Astrocyte (in vitro differentiated cells and primary cell): Measurements from ENCODE around the gene FOXO6. TPM values are rescaled to one million over a fixed set of nuclear protein-coding genes. Genes with fewer than 3 reads are reported as not detected.
A peak's percentile ranks its signal among the peaks of the same experiment; 100 is the strongest.

Experiments used
- DNase-seq: peaks from one replicate; pipeline ENCODE4 v3.0.0-alpha.2; 2010; ENCODE audit warnings: low read depth
- FAIRE-seq: peaks from 2 replicates; lab custom pipeline; 2011; peaks lifted over from hg19 to GRCh38; lab: Jason Lieb, UNC
- H2AFZ ChIP-seq: 2 replicates; pipeline ENCODE4 v1.6.0; 2012; ENCODE audit warnings: low read depth, low read length, inconsistent platforms
- H3K27ac ChIP-seq: 2 replicates; pipeline ENCODE4 v1.5.1; 2011; ENCODE audit warnings: low read depth, low read length, inconsistent platforms
- H3K27me3 ChIP-seq: 2 replicates; pipeline ENCODE4 v1.6.0; 2011; ENCODE audit warnings: low read length, inconsistent platforms; ENCODE audit not compliant: insufficient read depth
- H3K36me3 ChIP-seq: 2 replicates; pipeline ENCODE4 v1.5.1; 2011; ENCODE audit warnings: low read length, inconsistent platforms; ENCODE audit not compliant: insufficient read depth
- H3K4me1 ChIP-seq: 2 replicates; pipeline ENCODE4 v1.5.1; 2011; ENCODE audit warnings: low read length, inconsistent platforms; ENCODE audit not compliant: insufficient read depth
- H3K4me2 ChIP-seq: 2 replicates; pipeline ENCODE4 v1.6.0; 2012; ENCODE audit warnings: low read length, inconsistent platforms
- H3K4me3 ChIP-seq: 2 replicates; pipeline ENCODE4 v1.5.1; 2011; ENCODE audit warnings: low read depth, mild to moderate bottlenecking, low read length, inconsistent platforms; ENCODE audit not compliant: insufficient read depth
- H3K79me2 ChIP-seq: 2 replicates; pipeline ENCODE4 v1.6.0; 2012; ENCODE audit warnings: mild to moderate bottlenecking, low read length, inconsistent platforms; ENCODE audit not compliant: insufficient read depth
- H3K9ac ChIP-seq: 2 replicates; pipeline ENCODE4 v1.6.0; 2012; ENCODE audit warnings: mild to moderate bottlenecking, low read length, inconsistent platforms
- H3K9me3 ChIP-seq: 2 replicates; pipeline ENCODE4 v1.5.1; 2012; ENCODE audit warnings: low read depth, mild to moderate bottlenecking, low read length, inconsistent platforms; ENCODE audit not compliant: insufficient read depth
- H4K20me1 ChIP-seq: 2 replicates; pipeline ENCODE4 v1.6.0; 2012; ENCODE audit warnings: low read length, inconsistent platforms; ENCODE audit not compliant: insufficient read depth
- H3K27ac Mint-ChIP-seq: one replicate; pipeline ENCODE4 v1.8.0; 2021; ENCODE audit warnings: mild to moderate bottlenecking, mixed read lengths; ENCODE audit not compliant: unreplicated experiment
- H3K27me3 Mint-ChIP-seq: one replicate; pipeline ENCODE4 v1.8.0; 2021; ENCODE audit warnings: low read depth, mixed read lengths; ENCODE audit not compliant: unreplicated experiment
- H3K36me3 Mint-ChIP-seq: one replicate; pipeline ENCODE4 v1.8.0; 2021; ENCODE audit warnings: low read depth, mixed read lengths; ENCODE audit not compliant: unreplicated experiment
- H3K4me1 Mint-ChIP-seq: one replicate; pipeline ENCODE4 v1.8.0; 2021; ENCODE audit warnings: low read depth, mixed read lengths; ENCODE audit not compliant: unreplicated experiment
- H3K4me3 Mint-ChIP-seq: one replicate; pipeline ENCODE4 v1.8.0; 2021; ENCODE audit warnings: mild to moderate bottlenecking, moderate library complexity, mixed read lengths; ENCODE audit not compliant: unreplicated experiment
- H3K9me3 Mint-ChIP-seq: one replicate; pipeline ENCODE4 v1.8.0; 2021; ENCODE audit warnings: mild to moderate bottlenecking, mixed read lengths; ENCODE audit not compliant: unreplicated experiment
- EZH2 ChIP-seq: IDR thresholded peaks from 2 replicates; pipeline ENCODE4 v1.6.1; 2012; ENCODE audit warnings: mild to moderate bottlenecking, low read length, inconsistent platforms; ENCODE audit not compliant: insufficient read depth
- total RNA-seq: library from RNA; stranded (reverse); gene quantifications from 2 replicates; pipeline ENCODE4 v1.2.1, GENCODE V29; 2021
- TF ChIP-seq, protein P1 (sequence below): IDR thresholded peaks from 2 replicates; pipeline ENCODE4 v1.5.1; 2011; ENCODE audit warnings: low read depth, mild to moderate bottlenecking, inconsistent platforms, low read length, moderate library complexity; ENCODE audit not compliant: insufficient read depth

The FOXO6 gene
- total RNA-seq, 1 donor from 2014 or later = 1.2 TPM

GRCh38 chr1:41315146-41315822, 46.0 kb upstream of the FOXO6 start:
- H3K27ac Mint-ChIP-seq = peak overlapping the region; percentile 70
- H3K9me3 Mint-ChIP-seq = peaks cover 3% of the 10 kb centered on the region
- H3K4me1 Mint-ChIP-seq = peaks cover 29% of the 10 kb centered on the region
- Histone ChIP-seq H3K36me3 (no peaks in the 10 kb centered on the region), H4K20me1 (no peaks in the 10 kb centered on the region), H3K9me3 (no peaks in the 10 kb centered on the region), H3K4me2 (peak overlapping the region; percentile 40), H3K27me3 (no peaks in the 10 kb centered on the region), H3K27ac (no peak overlapping the region), H3K4me3 (no peak overlapping the region), H3K4me1 (peaks cover 8% of the 10 kb centered on the region), H3K9ac (no peak overlapping the region), H3K79me2 (no peaks in the 10 kb centered on the region), H2AFZ (no peak overlapping the region)
- H3K27me3 Mint-ChIP-seq = peaks cover 22% of the 10 kb centered on the region
- no peaks in the 10 kb centered on the region for H3K36me3 Mint-ChIP-seq
- FAIRE-seq (no peak), DNase-seq (peak; percentile 66)
- no peak overlapping the region for H3K4me3 Mint-ChIP-seq
- TF ChIP-seq, protein P1, sequence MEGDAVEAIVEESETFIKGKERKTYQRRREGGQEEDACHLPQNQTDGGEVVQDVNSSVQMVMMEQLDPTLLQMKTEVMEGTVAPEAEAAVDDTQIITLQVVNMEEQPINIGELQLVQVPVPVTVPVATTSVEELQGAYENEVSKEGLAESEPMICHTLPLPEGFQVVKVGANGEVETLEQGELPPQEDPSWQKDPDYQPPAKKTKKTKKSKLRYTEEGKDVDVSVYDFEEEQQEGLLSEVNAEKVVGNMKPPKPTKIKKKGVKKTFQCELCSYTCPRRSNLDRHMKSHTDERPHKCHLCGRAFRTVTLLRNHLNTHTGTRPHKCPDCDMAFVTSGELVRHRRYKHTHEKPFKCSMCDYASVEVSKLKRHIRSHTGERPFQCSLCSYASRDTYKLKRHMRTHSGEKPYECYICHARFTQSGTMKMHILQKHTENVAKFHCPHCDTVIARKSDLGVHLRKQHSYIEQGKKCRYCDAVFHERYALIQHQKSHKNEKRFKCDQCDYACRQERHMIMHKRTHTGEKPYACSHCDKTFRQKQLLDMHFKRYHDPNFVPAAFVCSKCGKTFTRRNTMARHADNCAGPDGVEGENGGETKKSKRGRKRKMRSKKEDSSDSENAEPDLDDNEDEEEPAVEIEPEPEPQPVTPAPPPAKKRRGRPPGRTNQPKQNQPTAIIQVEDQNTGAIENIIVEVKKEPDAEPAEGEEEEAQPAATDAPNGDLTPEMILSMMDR = no peak
- no peak for TF ChIP-seq EZH2

GRCh38 chr1:41315871-41316270, 45.4 kb upstream of the FOXO6 start:
- Histone ChIP-seq H3K36me3 (no peaks in the 10 kb centered on the region), H3K9ac (no peak overlapping the region), H3K27me3 (no peaks in the 10 kb centered on the region), H3K4me1 (peaks cover 8% of the 10 kb centered on the region), H2AFZ (no peak overlapping the region), H3K27ac (no peak overlapping the region), H3K79me2 (no peaks in the 10 kb centered on the region), H3K4me3 (no peak overlapping the region), H4K20me1 (no peaks in the 10 kb centered on the region), H3K9me3 (no peaks in the 10 kb centered on the region), H3K4me2 (no peak overlapping the region)
- Mint-ChIP-seq H3K36me3 (no peaks in the 10 kb centered on the region), H3K27ac (no peak overlapping the region), H3K4me3 (no peak overlapping the region), H3K27me3 (peaks cover 24% of the 10 kb centered on the region), H3K4me1 (peaks cover 31% of the 10 kb centered on the region), H3K9me3 (peaks cover 3% of the 10 kb centered on the region)
- TF ChIP-seq, protein P1 = no peak
- no peak for TF ChIP-seq EZH2
- FAIRE-seq = no peak
- DNase-seq = no peak

DNA sequence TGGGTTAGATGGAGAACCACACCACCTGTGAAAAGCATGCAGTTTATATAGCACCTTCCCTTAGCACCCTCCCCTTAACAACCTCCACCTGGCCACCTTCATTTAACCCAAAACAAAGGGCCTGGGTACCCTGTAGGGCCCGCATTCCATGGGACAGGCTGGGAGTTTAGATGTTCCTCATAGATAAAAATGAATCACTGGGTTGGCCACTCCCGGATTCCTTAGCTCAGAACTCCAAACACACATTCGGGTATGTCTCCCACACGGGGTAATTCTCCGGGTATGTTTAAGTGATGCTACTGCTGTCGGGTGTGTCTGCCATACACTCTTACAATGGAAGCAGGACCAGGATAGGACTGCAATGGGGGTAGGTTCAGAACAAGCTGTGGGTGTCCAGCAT, 43.9 kb upstream of the FOXO6 start:
- Histone ChIP-seq H3K36me3 (no peaks in the 10 kb centered on the region), H3K4me2 (no peak overlapping the region)
- no peak for DNase-seq

More for the DNA sequence above, 43.9 kb upstream of the FOXO6 start:
- Mint-ChIP-seq H3K4me1 (peaks cover 31% of the 10 kb centered on the region), H3K4me3 (no peak overlapping the region), H3K27me3 (peaks cover 37% of the 10 kb centered on the region), H3K36me3 (no peaks in the 10 kb centered on the region), H3K9me3 (peaks cover 3% of the 10 kb centered on the region), H3K27ac (peak overlapping the region; percentile 60)
- Histone ChIP-seq H4K20me1 (no peaks in the 10 kb centered on the region), H3K79me2 (no peaks in the 10 kb centered on the region), H3K4me3 (no peak overlapping the region), H3K27ac (no peak overlapping the region), H2AFZ (no peak overlapping the region), H3K9ac (no peak overlapping the region), H3K9me3 (no peaks in the 10 kb centered on the region), H3K27me3 (no peaks in the 10 kb centered on the region), H3K4me1 (peaks cover 8% of the 10 kb centered on the region)
- TF ChIP-seq EZH2 = no peak
- TF ChIP-seq, protein P1 = no peak
- no peak for FAIRE-seq
